ENCODE results near the gene ARFIP1. TPM values are rescaled to one million over a fixed set of nuclear protein-coding genes. Genes with fewer than 3 reads are reported as not detected.
"Not testable (repeated sequence)": the region's sequence is repeated elsewhere in the genome, so short reads cannot be mapped to it uniquely, and the experiment has no call there.

ARFIP1 gene
- total RNA-seq, 1 experiment from 2014 or later: 32.7 TPM

DNA sequence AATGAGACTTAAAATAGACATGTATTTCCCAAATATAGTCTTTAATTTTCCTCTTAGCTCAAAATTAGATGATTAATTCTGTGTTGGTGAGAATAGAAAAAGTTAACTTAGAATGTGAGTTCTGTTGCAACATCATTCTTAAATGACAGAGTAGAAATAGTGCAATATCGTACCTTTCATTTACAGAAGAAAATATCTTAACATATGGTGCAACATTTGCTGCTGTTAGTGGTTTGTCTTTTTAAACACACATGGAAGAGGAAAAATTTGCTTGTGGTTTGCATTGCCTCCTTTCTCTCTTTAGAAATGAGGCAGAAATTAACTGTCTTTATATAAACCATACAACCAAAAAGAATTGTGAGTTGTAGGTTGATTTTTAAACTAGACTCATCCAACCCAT, 117.1 kb downstream of the ARFIP1 start (continued):
- TF ChIP-seq, protein P1, sequence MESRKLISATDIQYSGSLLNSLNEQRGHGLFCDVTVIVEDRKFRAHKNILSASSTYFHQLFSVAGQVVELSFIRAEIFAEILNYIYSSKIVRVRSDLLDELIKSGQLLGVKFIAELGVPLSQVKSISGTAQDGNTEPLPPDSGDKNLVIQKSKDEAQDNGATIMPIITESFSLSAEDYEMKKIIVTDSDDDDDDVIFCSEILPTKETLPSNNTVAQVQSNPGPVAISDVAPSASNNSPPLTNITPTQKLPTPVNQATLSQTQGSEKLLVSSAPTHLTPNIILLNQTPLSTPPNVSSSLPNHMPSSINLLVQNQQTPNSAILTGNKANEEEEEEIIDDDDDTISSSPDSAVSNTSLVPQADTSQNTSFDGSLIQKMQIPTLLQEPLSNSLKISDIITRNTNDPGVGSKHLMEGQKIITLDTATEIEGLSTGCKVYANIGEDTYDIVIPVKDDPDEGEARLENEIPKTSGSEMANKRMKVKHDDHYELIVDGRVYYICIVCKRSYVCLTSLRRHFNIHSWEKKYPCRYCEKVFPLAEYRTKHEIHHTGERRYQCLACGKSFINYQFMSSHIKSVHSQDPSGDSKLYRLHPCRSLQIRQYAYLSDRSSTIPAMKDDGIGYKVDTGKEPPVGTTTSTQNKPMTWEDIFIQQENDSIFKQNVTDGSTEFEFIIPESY (IDR thresholded peaks at IDR 0.05; ENCODE audit: extremely low read depth, insufficient replicate concordance, low read length): no peak
- no peak for TF ChIP-seq SP1 (IDR thresholded peaks at IDR 0.05; ENCODE audit: low read depth)

DNA sequence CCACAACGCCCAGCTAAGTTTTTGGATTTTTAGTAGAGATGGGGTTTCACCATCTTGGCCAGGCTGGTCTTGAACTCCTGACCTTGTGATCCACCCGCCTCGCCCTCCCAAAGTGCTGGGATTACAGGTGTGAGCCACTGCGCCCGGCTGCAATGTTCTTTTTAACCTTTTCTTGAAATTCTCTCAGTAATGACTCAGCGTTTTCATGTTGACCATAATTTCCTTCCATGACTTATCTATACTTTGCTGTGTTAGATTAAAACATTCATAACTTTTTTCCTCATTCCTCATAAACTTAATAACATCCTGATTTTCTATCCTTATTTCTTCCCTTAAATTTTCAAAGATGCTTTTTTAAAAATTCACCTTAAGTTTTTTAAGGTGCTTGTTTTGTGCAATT, 118.4 kb downstream of the ARFIP1 start:
- H3K9ac ChIP-seq (ENCODE audit: low read length); H3K4me2 ChIP-seq (ENCODE audit: low read length); H3K9me3 ChIP-seq (ENCODE audit: control insufficient read depth in 1 of 2, insufficient read depth in 1 of 2, low read depth in 1 of 2, low read length in 2 of 2); DNase-seq (ENCODE audit: low read depth, low spot score); H3K36me3 ChIP-seq (ENCODE audit: control insufficient read depth in 1 of 2, insufficient read depth in 2 of 2, low read length in 2 of 2); POLR2A ChIA-PET; H2AFZ ChIP-seq (ENCODE audit: low read depth, low read length, poor library complexity, severe bottlenecking); H3K27me3 ChIP-seq (ENCODE audit: insufficient read depth, low read length); ATAC-seq; H3K79me2 ChIP-seq (ENCODE audit: insufficient read depth, low read length); RAD21 ChIA-PET (ENCODE audit: low non-redundant PET in 1 of 2, low total read pairs in 2 of 2, uncharacterized antibody in 2 of 2, unreplicated experiment in 2 of 2); BruUV-seq (replicated peaks); H3K9me2 ChIP-seq (ENCODE audit: insufficient read depth); CTCF ChIA-PET; H3K4me3 ChIP-seq (replicated peaks in 1 of 2; ENCODE audit: low read depth in 1 of 2, low read length in 2 of 2); H3K27ac ChIP-seq (ENCODE audit: low read depth, low read length); H4K20me1 ChIP-seq (ENCODE audit: insufficient read depth); intact Hi-C loops (cut with micrococcal nuclease): not testable (repeated sequence)
- peaks cover 3 to 11% of the 10 kb centered on the region in 2 experiments; a peak in 2 of 4 replicates for H3K4me1 ChIP-seq (ENCODE audit: control insufficient read depth in 1 of 2, insufficient read depth in 2 of 2, low read length in 2 of 2)

DNA sequence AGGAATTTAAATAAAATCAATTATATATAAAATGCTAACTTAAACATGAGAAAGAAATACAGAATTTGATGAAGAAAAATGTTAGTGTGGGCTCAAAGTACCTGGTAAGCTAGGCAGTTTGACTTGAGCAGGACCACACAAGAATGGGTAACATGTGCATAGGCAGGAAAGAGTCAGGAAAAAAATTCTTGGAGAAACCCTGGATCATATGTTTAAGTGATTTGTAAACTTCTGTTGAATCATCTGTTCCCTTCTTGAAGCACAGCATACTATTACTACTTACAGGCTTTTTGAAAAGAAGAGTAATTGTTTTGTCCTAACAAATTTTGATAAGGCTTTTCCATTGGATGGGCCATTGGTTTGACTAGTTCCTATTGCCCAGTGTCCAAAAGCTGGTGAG, 118.9 kb downstream of the ARFIP1 start:
- intact Hi-C loops (cut with micrococcal nuclease): no loop called here
- H3K4me1 ChIP-seq (ENCODE audit: control insufficient read depth in 1 of 2, insufficient read depth in 2 of 2, low read length in 2 of 2): peaks cover 3 to 11% of the 10 kb centered on the region in 2 experiments; a peak in 2 of 4 replicates
- no peaks in the 10 kb centered on the region for H3K9me3 ChIP-seq (ENCODE audit: control insufficient read depth in 1 of 2, insufficient read depth in 1 of 2, low read depth in 1 of 2, low read length in 2 of 2)
- H4K20me1 ChIP-seq (ENCODE audit: insufficient read depth): no peaks in the 10 kb centered on the region
- TF ChIP-seq MAX (IDR thresholded peaks at IDR 0.05): no peak
- TF ChIP-seq ZNF274 (IDR thresholded peaks at IDR 0.05; ENCODE audit: low read depth, low read length): no peak
- no peak for TF ChIP-seq CEBPB (IDR thresholded peaks at IDR 0.05; ENCODE audit: low read depth)
- H3K4me3 ChIP-seq (replicated peaks in 1 of 2; ENCODE audit: low read depth in 1 of 2, low read length in 2 of 2): no peak overlapping the region
- H3K27me3 ChIP-seq (ENCODE audit: insufficient read depth, low read length): no peaks in the 10 kb centered on the region
- no peaks in the 10 kb centered on the region for H3K36me3 ChIP-seq (ENCODE audit: control insufficient read depth in 1 of 2, insufficient read depth in 2 of 2, low read length in 2 of 2)
- CTCF ChIA-PET: no interaction called here
- no peaks in the 10 kb centered on the region for H3K9me2 ChIP-seq (ENCODE audit: insufficient read depth)
- H3K79me2 ChIP-seq (ENCODE audit: insufficient read depth, low read length): no peaks in the 10 kb centered on the region
- no peak overlapping the region for H3K4me2 ChIP-seq (ENCODE audit: low read length)
- no peak overlapping the region for H3K9ac ChIP-seq (ENCODE audit: low read length)
- POLR2A ChIA-PET: no interaction called here
- BruUV-seq (replicated peaks): no TSS peak
- ATAC-seq (no peak), DNase-seq (ENCODE audit: low read depth, low spot score) (no peak)
- RAD21 ChIA-PET (ENCODE audit: low non-redundant PET in 1 of 2, low total read pairs in 2 of 2, uncharacterized antibody in 2 of 2, unreplicated experiment in 2 of 2): no interaction called here
- no peak overlapping the region for H3K27ac ChIP-seq (ENCODE audit: low read depth, low read length)
- H2AFZ ChIP-seq (ENCODE audit: low read depth, low read length, poor library complexity, severe bottlenecking): no peak overlapping the region
